GM12878 (cell line): Measurements from ENCODE around the gene SHISA7. TPM values are rescaled to one million over a fixed set of nuclear protein-coding genes. Genes with fewer than 3 reads are reported as not detected.

Source experiments
- ATAC-seq: fragments of 200-7000 bp; cut with Tn5 transposase; 3 replicates; pipeline ENCODE4 v1.9.1; 2020; ENCODE audit warnings: mild to moderate bottlenecking, moderate library complexity
- BruUV-seq: library from RNA; stranded (reverse); fragments of 400-500 nt; replicated peaks from 2 replicates; lab custom pipeline; 2021; lab: Mats Ljungman, UMichigan
- CTCF ChIA-PET: fragments of 300-600 bp; sonication (Branson Sonifier 250); formaldehyde crosslinking; extraction: SDS; loops from one replicate; lab custom pipeline; 2021; ENCODE audit warnings: inconsistent platforms; lab: Yijun Ruan, JAX
- POLR2A ChIA-PET: fragments of 350-600 bp; formaldehyde crosslinking; extraction: SDS; loops from one replicate; lab custom pipeline; 2021; ENCODE audit warnings: inconsistent platforms; lab: Charles Lee
- RAD21 ChIA-PET: fragments of 300-600 bp; sonication (Branson Sonifier 250); formaldehyde crosslinking; loops from one replicate; lab custom pipeline; 2023; ENCODE audit warnings: antibody characterized with exemption; ENCODE audit not compliant: unreplicated experiment; lab: Charles Lee
- SMC1A ChIA-PET: fragments of 300-600 bp; sonication (Branson Sonifier 250); formaldehyde crosslinking; loops from one replicate; lab custom pipeline; 2023; ENCODE audit not compliant: unreplicated experiment, uncharacterized antibody; lab: Charles Lee
- DNase-seq: peaks from one replicate; pipeline ENCODE4 v3.0.0-alpha.2; 2011; ENCODE audit warnings: low read depth, low spot score
- FAIRE-seq: peaks from 3 replicates; lab custom pipeline; 2011; peaks lifted over from hg19 to GRCh38; lab: Jason Lieb, UNC
- H2AFZ ChIP-seq: 2 replicates; pipeline ENCODE4 v1.6.0; 2011; ENCODE audit warnings: low read depth, low read length, control low read depth; ENCODE audit not compliant: control insufficient read depth
- H3K27ac ChIP-seq: 2 replicates; pipeline ENCODE4 v1.5.1; 2011; ENCODE audit warnings: control low read depth; ENCODE audit not compliant: control insufficient read depth, insufficient read depth
- H3K27me3 ChIP-seq, 2 experiments: replicated peaks in 1 of 2; 2 replicates each; pipeline versions ENCODE4 v1.6.0 to v1.6.1; 2011; ENCODE audit warnings: low read length in 1 of 2; ENCODE audit not compliant: control insufficient read depth in 2 of 2, insufficient read depth in 2 of 2
- H3K36me3 ChIP-seq, 2 experiments: 2 replicates each; pipeline ENCODE4 v1.5.1; 2011; ENCODE audit warnings: low read length in 1 of 2; ENCODE audit not compliant: control insufficient read depth in 2 of 2, insufficient read depth in 2 of 2
- H3K4me1 ChIP-seq: 2 replicates; pipeline ENCODE4 v1.6.1; 2011; ENCODE audit warnings: mild to moderate bottlenecking, low read length, moderate library complexity, mixed read lengths; ENCODE audit not compliant: control insufficient read depth, insufficient read depth
- H3K4me2 ChIP-seq: 2 replicates; pipeline ENCODE4 v1.6.0; 2011; ENCODE audit warnings: control low read depth; ENCODE audit not compliant: control insufficient read depth, insufficient read depth
- H3K4me3 ChIP-seq: fragments of 200-600 bp; sonication (generic); 2 replicates; pipeline ENCODE4 v1.5.1; 2016
- H3K79me2 ChIP-seq: 2 replicates; pipeline ENCODE4 v1.6.0; 2011; ENCODE audit warnings: low read length; ENCODE audit not compliant: control insufficient read depth, insufficient read depth
- H3K9ac ChIP-seq: 2 replicates; pipeline ENCODE4 v1.8.0; 2011; ENCODE audit warnings: low read length, control low read depth, mixed read lengths; ENCODE audit not compliant: control insufficient read depth, insufficient read depth
- H3K9me3 ChIP-seq: replicated peaks from 3 replicates; pipeline ENCODE4 v1.5.1; 2011; ENCODE audit warnings: mild to moderate bottlenecking, low read length; ENCODE audit not compliant: control insufficient read depth, insufficient read depth
- H4K20me1 ChIP-seq: 2 replicates; pipeline ENCODE4 v1.6.0; 2011; ENCODE audit not compliant: control insufficient read depth, insufficient read depth
- EED ChIP-seq: sonication (generic); IDR thresholded peaks from 2 replicates; pipeline ENCODE4 v1.6.1; 2016; ENCODE audit warnings: antibody characterized with exemption, low read depth
- EP300 ChIP-seq, 2 experiments: fragments of 150-350 bp in 1 of 2; IDR thresholded peaks; 2 replicates each; pipeline ENCODE4 v1.6.1; 2011 to 2012; ENCODE audit warnings: low read depth in 2 of 2, low read length in 2 of 2, borderline replicate concordance in 1 of 2, improper control_type of control experiment in 1 of 2, inconsistent platforms in 1 of 2; ENCODE audit not compliant: control insufficient read depth in 1 of 2
- FOXK2 ChIP-seq: fragments of 450-650 bp; IDR thresholded peaks from 2 replicates; pipeline ENCODE4 v1.6.1; 2017; ENCODE audit warnings: mild to moderate bottlenecking, moderate library complexity
- GATAD2B ChIP-seq: fragments of 450-650 bp; conservative IDR thresholded peaks from 2 replicates; pipeline ENCODE4 v1.6.1; 2017; ENCODE audit warnings: low read depth, mild to moderate bottlenecking, moderate library complexity
- IKZF2 ChIP-seq, 2 experiments: fragments of 450-650 bp; IDR thresholded peaks; 2 replicates each; pipeline ENCODE4 v1.6.1; 2017; ENCODE audit warnings: mild to moderate bottlenecking in 2 of 2, moderate library complexity in 2 of 2
- IRF3 ChIP-seq: fragments of 450-650 bp; IDR thresholded peaks from 2 replicates; pipeline ENCODE4 v1.6.1; 2014; ENCODE audit warnings: mild to moderate bottlenecking
- NBN ChIP-seq: fragments of 450-650 bp; IDR thresholded peaks from 2 replicates; pipeline ENCODE4 v1.6.1; 2016
- POLR2A ChIP-seq: IDR thresholded peaks from 2 replicates; pipeline ENCODE4 v1.6.1; 2011; ENCODE audit warnings: low read depth, mild to moderate bottlenecking, low read length
- PRDM15 ChIP-seq: fragments of 450-650 bp; formaldehyde crosslinking; IDR thresholded peaks from 2 replicates; pipeline ENCODE4 v1.4.0; 2020; ENCODE audit warnings: mild to moderate bottlenecking, moderate library complexity
- RCOR1 ChIP-seq: conservative IDR thresholded peaks from 2 replicates; pipeline ENCODE4 v1.6.1; 2012; ENCODE audit warnings: low read depth, low read length, improper control_type of control experiment
- SIX5 ChIP-seq: IDR thresholded peaks from 2 replicates; pipeline ENCODE4 v1.6.1; 2011; ENCODE audit warnings: mild to moderate bottlenecking, low read depth, low read length, moderate library complexity; ENCODE audit not compliant: severe bottlenecking
- SREBF1 ChIP-seq: IDR thresholded peaks from 2 replicates; pipeline ENCODE4 v1.6.1; 2012; ENCODE audit warnings: mild to moderate bottlenecking, low read length
- STAT3 ChIP-seq: IDR thresholded peaks from 2 replicates; pipeline ENCODE4 v1.6.1; 2011; ENCODE audit warnings: low read depth, low read length, improper control_type of control experiment
- TCF12 ChIP-seq: IDR thresholded peaks from 2 replicates; pipeline ENCODE4 v1.6.1; 2011; ENCODE audit warnings: low read depth, mild to moderate bottlenecking, low read length
- YBX1 ChIP-seq: fragments of 450-650 bp; IDR thresholded peaks from 2 replicates; pipeline ENCODE4 v1.6.1; 2016; ENCODE audit warnings: antibody characterized with exemption
- ZZZ3 ChIP-seq: IDR thresholded peaks from 2 replicates; pipeline ENCODE4 v1.6.1; 2011; ENCODE audit warnings: low read depth; ENCODE audit not compliant: control insufficient read depth, insufficient read length
- WGBS: methylation state at CpG from one replicate; pipeline ENCODE4 v1.1.6; 2016; ENCODE audit warnings: low lambda C conversion rate; ENCODE audit not compliant: insufficient replicate concordance, insufficient coverage; ENCODE audit errors: missing lambda C conversion rate; 5-methylcytosine and 5-hydroxymethylcytosine counted together
- in situ Hi-C: fragments of 300-500 bp; cut with MboI; formaldehyde crosslinking; loops from 9 replicates; pipeline ENCODE4 v1.14.3; 2018; ENCODE audit warnings: mixed read lengths
- intact Hi-C: fragments of 100-400 bp; cut with micrococcal nuclease; formaldehyde crosslinking; loops from one replicate; pipeline ENCODE4 v1.14.2; 2022; ENCODE audit not compliant: unreplicated experiment
- polyA plus RNA-seq, 11 experiments: library from polyadenylated mRNA; depleted of rRNA in 4 of 11; unstranded in 6 of 11; stranded (reverse) in 5 of 11; fragments of >200 nt; fragmentation: Nextera tagmentation in 4 of 11; fragmentation: Illumina TruSeq in 1 of 11; extraction: Ambion mirVana in 4 of 11; extraction: Trizol in 1 of 11; gene quantifications; 1 replicate in 1 of 11; 2 replicates in 10 of 11; pipeline versions ENCODE4 v1.2.1 to v1.2.3, GENCODE V29; 2011 to 2016; ENCODE audit warnings: inconsistent platforms in 2 of 11, missing spikeins in 2 of 11, low read depth in 1 of 11
- total RNA-seq, 4 experiments: library from RNA; depleted of rRNA in 3 of 4; stranded (reverse); fragments of >200 nt in 3 of 4; fragmentation: Illumina TruSeq in 1 of 4; extraction: Trizol in 1 of 4; gene quantifications; 2 replicates each; pipeline versions ENCODE4 v1.2.1 to v1.2.3, GENCODE V29; 2013 to 2021
- TF ChIP-seq, protein P1 (sequence below): IDR thresholded peaks from 2 replicates; pipeline ENCODE4 v1.6.1; 2012; ENCODE audit warnings: low read depth, low read length, improper control_type of control experiment
- TF ChIP-seq, protein P2 (sequence below): IDR thresholded peaks from 2 replicates; pipeline ENCODE4 v1.6.1; 2012; ENCODE audit warnings: low read depth, low read length, improper control_type of control experiment

The SHISA7 gene
- total and polyA plus RNA-seq, 10 of the 15 experiments (the other 5 are each of a cell fraction or from before 2014, with no cell fraction given) = 0.03 TPM; not detected in 9

- in situ Hi-C loops (no loop called here), intact Hi-C loops (no loop called here)
- DNase-seq = no peak
- no peaks in the 10 kb centered on the region for H3K9me3 ChIP-seq
- H3K4me3 ChIP-seq = no peak overlapping the region
- ATAC-seq = no peak
- H3K27me3 ChIP-seq = no peaks in the 10 kb centered on the region
- FAIRE-seq = no peak
- no peak overlapping the region for H3K9ac ChIP-seq
- H3K4me1 ChIP-seq = peaks cover 8% of the 10 kb centered on the region
- H3K27ac ChIP-seq = no peak overlapping the region
- peaks cover 7% of the 10 kb centered on the region for H3K79me2 ChIP-seq
- ChIA-PET CTCF (interaction anchor here (1.6 kb wide), 1 partner anchor 78 kb away, joined by 4 read pairs; no protein-coding TSS in a partner anchor), POLR2A (no interaction called here), RAD21 (no interaction called here), SMC1A (no interaction called here)
- no peak overlapping the region for H3K4me2 ChIP-seq
- 60% methylated on average over 11 of the region's 11 CpGs for WGBS
- no peaks in the 10 kb centered on the region for H3K36me3 ChIP-seq
- H2AFZ ChIP-seq = no peak overlapping the region
- no TSS peak for BruUV-seq
- H4K20me1 ChIP-seq = no peaks in the 10 kb centered on the region
- TF ChIP-seq TCF12 = no peak
- TF ChIP-seq RCOR1 = no peak
- no peak for TF ChIP-seq IKZF2 (IDR thresholded peaks at IDR 0.05)
- TF ChIP-seq YBX1 = no peak
- no peak for TF ChIP-seq SIX5
- no peak for TF ChIP-seq EED
- no peak for TF ChIP-seq FOXK2
- TF ChIP-seq SREBF1 = no peak
- no peak for TF ChIP-seq POLR2A
- TF ChIP-seq, protein P1, sequence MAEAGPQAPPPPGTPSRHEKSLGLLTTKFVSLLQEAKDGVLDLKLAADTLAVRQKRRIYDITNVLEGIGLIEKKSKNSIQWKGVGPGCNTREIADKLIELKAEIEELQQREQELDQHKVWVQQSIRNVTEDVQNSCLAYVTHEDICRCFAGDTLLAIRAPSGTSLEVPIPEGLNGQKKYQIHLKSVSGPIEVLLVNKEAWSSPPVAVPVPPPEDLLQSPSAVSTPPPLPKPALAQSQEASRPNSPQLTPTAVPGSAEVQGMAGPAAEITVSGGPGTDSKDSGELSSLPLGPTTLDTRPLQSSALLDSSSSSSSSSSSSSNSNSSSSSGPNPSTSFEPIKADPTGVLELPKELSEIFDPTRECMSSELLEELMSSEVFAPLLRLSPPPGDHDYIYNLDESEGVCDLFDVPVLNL = no peak
- no peak for TF ChIP-seq STAT3
- no peak for TF ChIP-seq EP300 (IDR thresholded peaks at IDR 0.05; ENCODE audit: borderline replicate concordance in 1 of 2, control insufficient read depth in 1 of 2, low read depth in 2 of 2, low read length in 2 of 2)
- no peak for TF ChIP-seq GATAD2B
- TF ChIP-seq ZZZ3 = no peak
- no peak for TF ChIP-seq IRF3
- TF ChIP-seq, protein P2, sequence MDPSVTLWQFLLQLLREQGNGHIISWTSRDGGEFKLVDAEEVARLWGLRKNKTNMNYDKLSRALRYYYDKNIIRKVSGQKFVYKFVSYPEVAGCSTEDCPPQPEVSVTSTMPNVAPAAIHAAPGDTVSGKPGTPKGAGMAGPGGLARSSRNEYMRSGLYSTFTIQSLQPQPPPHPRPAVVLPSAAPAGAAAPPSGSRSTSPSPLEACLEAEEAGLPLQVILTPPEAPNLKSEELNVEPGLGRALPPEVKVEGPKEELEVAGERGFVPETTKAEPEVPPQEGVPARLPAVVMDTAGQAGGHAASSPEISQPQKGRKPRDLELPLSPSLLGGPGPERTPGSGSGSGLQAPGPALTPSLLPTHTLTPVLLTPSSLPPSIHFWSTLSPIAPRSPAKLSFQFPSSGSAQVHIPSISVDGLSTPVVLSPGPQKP = no peak
- TF ChIP-seq PRDM15 (CRISPR knock-in tag) = no peak
- no peak for TF ChIP-seq NBN
Measured at GRCh38 chr19:55379174-55379573, 63.9 kb downstream of the SHISA7 start.
